Brain microvascular endothelial cell (primary cell): Measurements from ENCODE around the gene MMP24OS.

ENCODE experiments used
- DNase-seq: peaks from one replicate; pipeline ENCODE4 v3.0.0-alpha.2; 2020
- H3K27ac ChIP-seq: fragments of 250-450 bp; sonication (Bioruptor Pico); 2 replicates; pipeline ENCODE4 v1.5.1; 2020; ENCODE audit warnings: mild to moderate bottlenecking, moderate library complexity
- H3K27me3 ChIP-seq: fragments of 250-450 bp; sonication (Bioruptor Pico); replicated peaks from 2 replicates; pipeline ENCODE4 v1.5.1; 2020; ENCODE audit warnings: mild to moderate bottlenecking
- H3K36me3 ChIP-seq: fragments of 250-450 bp; sonication (Bioruptor Pico); replicated peaks from 2 replicates; pipeline ENCODE4 v1.5.1; 2020; ENCODE audit warnings: mild to moderate bottlenecking
- H3K4me3 ChIP-seq: 2 replicates; pipeline ENCODE4 v1.5.1; 2011; ENCODE audit warnings: low read depth, mild to moderate bottlenecking, control low read depth, low read length, moderate library complexity
- CTCF ChIP-seq: IDR thresholded peaks from 2 replicates; pipeline ENCODE4 v1.5.1; 2011; ENCODE audit warnings: low read depth, mild to moderate bottlenecking, moderate library complexity, low read length, control low read depth, inconsistent platforms; ENCODE audit errors: missing control alignments
- in situ Hi-C: cut with HindIII; loops from 2 replicates; pipeline ENCODE4 v1.10.0; 2017; ENCODE audit warnings: low sequenced_read_pairs, low pct_ligation_motif_present

The MMP24OS gene

DNA sequence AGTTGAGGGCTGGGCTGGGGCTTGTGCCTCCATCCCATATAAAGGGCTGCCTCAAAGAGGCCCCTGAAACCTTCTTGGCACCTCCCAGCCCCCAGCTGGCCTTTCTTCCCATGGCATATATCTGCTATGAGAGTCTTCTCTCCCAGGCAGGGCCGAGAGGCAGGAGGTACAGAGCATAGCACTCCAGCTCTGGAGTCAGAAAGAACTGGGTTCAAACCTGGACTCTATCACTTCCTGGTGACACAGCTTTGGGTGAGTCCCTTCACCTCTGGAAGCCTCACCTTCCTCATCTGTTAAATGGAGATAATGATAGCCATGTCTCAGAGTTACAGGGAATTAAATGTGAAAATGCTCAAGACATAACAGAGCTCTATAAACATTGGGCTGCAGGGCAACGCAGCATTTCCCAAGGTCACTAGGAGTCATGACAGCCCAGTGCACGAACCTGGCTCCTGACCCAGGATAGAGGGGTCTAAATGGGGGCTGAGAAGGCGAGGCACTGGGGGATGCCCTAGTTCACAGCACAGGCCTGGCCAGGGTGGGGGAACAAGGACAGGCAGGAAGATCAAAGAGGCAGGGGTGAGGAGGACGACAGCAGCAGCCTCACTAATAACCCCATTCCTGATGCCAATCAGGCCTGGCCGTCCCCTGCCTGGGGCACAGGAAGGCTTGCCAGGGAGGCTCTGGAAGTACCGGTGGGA lies 12.4 kb upstream of the MMP24OS start:
- in situ Hi-C loops: no loop called here
- no peak for DNase-seq

DNA sequence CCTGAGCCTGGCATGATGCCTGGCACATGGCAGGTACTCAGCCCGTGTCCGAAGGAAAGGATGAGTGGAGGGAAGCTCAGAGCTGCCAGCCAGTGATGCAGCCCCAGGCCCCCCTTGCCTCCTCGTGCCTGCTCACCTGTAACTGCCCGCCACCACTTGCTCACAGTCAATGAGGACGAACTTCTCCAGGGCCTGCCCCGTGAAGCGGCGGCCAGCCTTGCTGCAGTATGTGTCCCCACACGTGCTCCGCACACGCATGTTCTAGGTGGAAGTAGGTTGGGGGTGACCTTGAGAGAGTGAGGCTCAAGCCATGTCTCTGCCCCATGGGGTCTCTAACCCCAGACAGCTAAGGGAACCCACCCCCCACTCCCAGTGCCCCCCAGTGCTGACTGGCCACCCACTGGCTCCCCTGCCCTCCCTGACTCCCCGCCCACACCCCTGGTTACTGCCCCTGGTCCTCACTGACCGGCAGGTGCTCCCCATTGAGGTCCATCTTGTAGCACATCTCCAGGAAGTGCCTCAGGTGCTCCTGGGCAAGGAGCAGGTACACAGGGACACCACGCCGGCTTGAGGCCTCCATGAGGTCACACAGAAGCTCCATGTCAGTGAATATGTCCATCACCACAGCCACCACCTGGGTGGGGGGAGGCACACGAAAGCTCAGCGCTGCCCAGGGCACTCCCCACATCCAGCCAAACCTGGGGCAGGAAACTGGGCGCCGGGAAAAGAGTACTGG lies 10.6 kb upstream of the MMP24OS start:
- H3K27ac ChIP-seq: no peak overlapping the region
- no peak for TF ChIP-seq CTCF
- in situ Hi-C loops: no loop called here
- no peaks in the 10 kb centered on the region for H3K27me3 ChIP-seq
- H3K36me3 ChIP-seq: no peaks in the 10 kb centered on the region
- no peak for DNase-seq
- no peak overlapping the region for H3K4me3 ChIP-seq

More for the DNA sequence above, 12.4 kb upstream of the MMP24OS start:
- H3K4me3 ChIP-seq: no peak overlapping the region
- H3K27me3 ChIP-seq: no peaks in the 10 kb centered on the region
- no peak overlapping the region for H3K27ac ChIP-seq
- no peaks in the 10 kb centered on the region for H3K36me3 ChIP-seq
- no peak for TF ChIP-seq CTCF

- in situ Hi-C loops: no loop called here
- DNase-seq: no peak
- Histone ChIP-seq H3K27ac (no peak overlapping the region), H3K4me3 (no peak overlapping the region), H3K27me3 (no peaks in the 10 kb centered on the region), H3K36me3 (peaks cover 3% of the 10 kb centered on the region)
- no peak for TF ChIP-seq CTCF
Measured at GRCh38 chr20:35287509-35288324, 9.8 kb upstream of the MMP24OS start.

DNA sequence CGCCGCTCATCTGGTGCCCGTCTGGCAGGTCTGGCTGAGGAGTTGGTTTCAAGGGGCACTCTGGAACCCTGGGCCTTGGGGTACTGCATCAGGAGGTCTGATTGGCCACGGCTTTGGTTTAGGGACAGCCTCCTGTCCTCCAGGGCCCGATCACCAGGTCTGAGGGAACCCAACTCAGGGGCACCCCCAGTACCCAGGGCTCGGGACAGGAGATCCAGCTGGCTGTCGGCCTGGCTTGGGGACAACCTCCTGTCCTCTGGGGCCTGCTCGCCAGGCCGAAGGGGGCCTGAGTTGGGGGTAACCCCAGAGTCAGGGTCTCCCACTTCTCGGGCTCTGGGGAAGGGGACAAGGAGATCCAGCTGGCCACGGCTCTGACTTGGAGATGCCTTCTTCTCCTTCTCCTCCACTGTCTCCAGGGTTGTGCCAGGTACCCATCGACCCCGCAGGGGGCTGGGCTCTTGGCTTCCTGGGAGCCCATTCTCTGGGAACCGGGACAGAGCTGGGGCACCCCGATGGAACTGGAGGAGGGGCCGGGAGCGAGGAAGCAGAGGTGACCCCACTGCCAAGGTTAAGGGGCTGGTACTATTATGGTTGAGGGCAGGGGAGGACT lies 9.1 kb upstream of the MMP24OS start:
- H3K36me3 ChIP-seq: peaks cover 6% of the 10 kb centered on the region
- no peak for DNase-seq
- no peak for TF ChIP-seq CTCF
- H3K27me3 ChIP-seq: no peaks in the 10 kb centered on the region
- no peak overlapping the region for H3K27ac ChIP-seq
- in situ Hi-C loops: no loop called here
- H3K4me3 ChIP-seq: no peak overlapping the region

DNA sequence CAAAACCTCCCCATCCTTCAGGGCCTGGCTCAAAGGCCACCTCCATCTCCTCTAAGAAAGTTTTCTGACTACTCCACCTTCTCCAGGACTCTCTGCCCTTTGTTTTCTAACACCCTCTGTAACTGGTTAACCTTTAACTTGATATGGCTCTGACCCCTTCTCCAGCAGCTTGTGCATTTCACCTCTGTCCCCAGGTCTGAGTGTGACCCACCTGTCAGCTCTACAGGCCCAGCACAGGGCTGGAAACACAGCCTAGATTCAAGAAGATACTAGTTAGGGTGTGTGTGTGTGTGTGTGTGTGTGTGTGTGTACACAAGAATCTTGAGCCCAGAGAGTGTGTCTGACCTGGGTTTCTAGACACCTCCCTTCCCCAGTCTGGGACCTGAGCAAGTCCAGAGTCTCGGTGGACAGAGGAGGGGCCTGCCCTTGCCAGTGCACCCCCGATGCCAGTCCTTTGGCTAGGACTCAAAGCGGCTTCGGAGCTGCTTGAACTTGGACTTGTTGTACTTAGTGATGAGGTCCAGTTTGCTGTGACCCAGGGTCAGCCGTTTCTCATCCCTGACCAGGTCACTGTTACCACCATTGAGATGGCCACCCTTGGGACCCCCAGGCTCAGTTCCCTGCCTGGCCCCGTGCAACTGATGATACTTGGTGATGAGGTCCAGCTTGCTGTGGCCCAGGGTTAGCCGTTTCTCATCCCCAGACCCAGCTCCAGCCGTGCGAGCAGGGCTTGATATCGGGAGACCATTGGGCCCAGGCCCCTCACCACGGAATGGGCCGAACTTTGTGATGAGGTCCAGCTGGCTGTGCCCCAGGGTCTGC lies 8.4 kb upstream of the MMP24OS start:
- DNase-seq: no peak
- H3K27ac ChIP-seq: no peak overlapping the region
- in situ Hi-C loops: no loop called here

More for the DNA sequence above, 8.4 kb upstream of the MMP24OS start:
- peaks cover 6% of the 10 kb centered on the region for H3K36me3 ChIP-seq
- H3K4me3 ChIP-seq: no peak overlapping the region
- no peaks in the 10 kb centered on the region for H3K27me3 ChIP-seq
- TF ChIP-seq CTCF: no peak
